DOHH2 (cell line): Measurements from ENCODE around the gene CYB5D1.

Source experiments
- H3F3A ChIP-seq: fragments of 200-600 bp; sonication (generic), shearing (Covaris generic); 2 replicates; pipeline ENCODE4 v1.6.0; 2016; ENCODE audit warnings: antibody characterized with exemption, mild to moderate bottlenecking; ENCODE audit not compliant: control insufficient read depth, insufficient read depth
- H3K27ac ChIP-seq: fragments of 200-600 bp; sonication (generic); 2 replicates; pipeline ENCODE4 v1.5.1; 2014; ENCODE audit warnings: low read depth, mild to moderate bottlenecking, low read length, moderate library complexity
- H3K27me3 ChIP-seq: fragments of 200-600 bp; sonication (generic); 2 replicates; pipeline ENCODE4 v1.6.1; 2014; ENCODE audit warnings: mild to moderate bottlenecking, low read length, mixed read lengths; ENCODE audit not compliant: control insufficient read depth
- H3K36me3 ChIP-seq: fragments of 200-600 bp; sonication (generic); 2 replicates; pipeline ENCODE4 v1.6.1; 2014; ENCODE audit warnings: mild to moderate bottlenecking, low read length, moderate library complexity, mixed read lengths; ENCODE audit not compliant: control insufficient read depth
- H3K4me1 ChIP-seq: fragments of 200-600 bp; sonication (generic); 2 replicates; pipeline ENCODE4 v1.6.1; 2014; ENCODE audit warnings: mild to moderate bottlenecking, low read length, mixed read lengths; ENCODE audit not compliant: control insufficient read depth
- H3K4me2 ChIP-seq: fragments of 200-600 bp; sonication (generic); 2 replicates; pipeline ENCODE4 v1.6.0; 2014; ENCODE audit warnings: mild to moderate bottlenecking, low read length, moderate library complexity
- H3K4me3 ChIP-seq: fragments of 200-600 bp; sonication (generic); 2 replicates; pipeline ENCODE4 v1.5.1; 2014; ENCODE audit warnings: mild to moderate bottlenecking, low read length, mixed read lengths
- H3K79me2 ChIP-seq: fragments of 200-600 bp; sonication (generic); 2 replicates; pipeline ENCODE4 v1.6.1; 2014; ENCODE audit warnings: mild to moderate bottlenecking, low read length, mixed read lengths; ENCODE audit not compliant: control insufficient read depth
- H3K9me2 ChIP-seq: fragments of 200-600 bp; sonication (generic); replicated peaks from 2 replicates; pipeline ENCODE4 v1.6.1; 2014; ENCODE audit warnings: mild to moderate bottlenecking, low read length, mixed read lengths; ENCODE audit not compliant: control insufficient read depth
- H3K9me3 ChIP-seq: fragments of 200-600 bp; sonication (generic); 2 replicates; pipeline ENCODE4 v1.6.1; 2014; ENCODE audit warnings: antibody characterized with exemption, low read length, mixed read lengths; ENCODE audit not compliant: control insufficient read depth, insufficient read depth
- H4K20me1 ChIP-seq: fragments of 200-600 bp; sonication (generic); 2 replicates; pipeline ENCODE4 v1.6.0; 2014; ENCODE audit warnings: low read depth, mild to moderate bottlenecking, antibody characterized with exemption, low read length, moderate library complexity; ENCODE audit not compliant: control insufficient read depth, insufficient read depth
- CTCF ChIP-seq: fragments of 200-600 bp; sonication (generic); IDR thresholded peaks from one replicate; pipeline ENCODE4 v1.5.1; 2014; ENCODE audit warnings: antibody characterized with exemption, mild to moderate bottlenecking, low read depth, low read length; ENCODE audit not compliant: poor library complexity, severe bottlenecking
- EZH2phosphoT487 ChIP-seq: fragments of 200-600 bp; sonication (generic); IDR thresholded peaks from 2 replicates; pipeline ENCODE4 v1.6.1; 2017; ENCODE audit warnings: borderline replicate concordance, mild to moderate bottlenecking, antibody characterized with exemption, low read length, moderate library complexity, mixed read lengths

CYB5D1 gene

GRCh38 chr17:7897090-7897489 is 39.3 kb downstream of the CYB5D1 start:
- Histone ChIP-seq H3K27me3 (no peaks in the 10 kb centered on the region), H3K36me3 (peaks cover 84% of the 10 kb centered on the region), H3K9me3 (no peaks in the 10 kb centered on the region), H3K4me3 (no peak overlapping the region), H4K20me1 (no peaks in the 10 kb centered on the region), H3K4me1 (no peaks in the 10 kb centered on the region), H3K79me2 (no peaks in the 10 kb centered on the region; the same call in 1 of the 2 replicates), H3K27ac (no peak overlapping the region), H3K9me2 (no peaks in the 10 kb centered on the region), H3F3A (no peaks in the 10 kb centered on the region), H3K4me2 (no peak overlapping the region)
- TF ChIP-seq EZH2phosphoT487 = no peak
- TF ChIP-seq CTCF = no peak

GRCh38 chr17:7897773-7898172 is 40.0 kb downstream of the CYB5D1 start:
- H3K4me2 ChIP-seq = no peak overlapping the region
- H3K9me3 ChIP-seq = no peaks in the 10 kb centered on the region
- no peaks in the 10 kb centered on the region for H3K9me2 ChIP-seq
- no peaks in the 10 kb centered on the region for H4K20me1 ChIP-seq
- H3F3A ChIP-seq = no peaks in the 10 kb centered on the region
- H3K4me3 ChIP-seq = no peak overlapping the region
- peak; percentile 50 for TF ChIP-seq CTCF
- TF ChIP-seq EZH2phosphoT487 = no peak
- no peak overlapping the region for H3K27ac ChIP-seq
- H3K79me2 ChIP-seq = no peaks in the 10 kb centered on the region
- H3K36me3 ChIP-seq = peaks cover 87% of the 10 kb centered on the region
- no peaks in the 10 kb centered on the region for H3K27me3 ChIP-seq
- no peaks in the 10 kb centered on the region for H3K4me1 ChIP-seq

- Histone ChIP-seq H3K4me2 (no peak overlapping the region), H3K79me2 (no peaks in the 10 kb centered on the region), H3K9me3 (no peaks in the 10 kb centered on the region), H3K27ac (no peak overlapping the region), H4K20me1 (no peaks in the 10 kb centered on the region; the same call in 1 of the 2 replicates), H3K4me3 (no peak overlapping the region), H3K4me1 (no peaks in the 10 kb centered on the region), H3K9me2 (no peaks in the 10 kb centered on the region), H3K27me3 (no peaks in the 10 kb centered on the region), H3K36me3 (peaks cover 95% of the 10 kb centered on the region), H3F3A (no peaks in the 10 kb centered on the region; the same call in 1 of the 2 replicates)
- TF ChIP-seq EZH2phosphoT487 (no peak), CTCF (no peak)
Measured at GRCh38 chr17:7903154-7904103, 45.6 kb downstream of the CYB5D1 start.
